Uterus (tissue), 2 donors: ENCODE data around the gene SESTD1.

ENCODE experiments used
- CTCF ChIP-seq, 4 experiments: fragments of 200-600 bp in 2 of 4; fragments of 450-650 bp in 2 of 4; sonication (generic) in 2 of 4; IDR thresholded peaks; one replicate each; pipeline ENCODE4 v1.5.1; 2016 to 2019; ENCODE audit warnings: antibody characterized with exemption in 4 of 4, mild to moderate bottlenecking in 2 of 4, moderate library complexity in 1 of 4
- POLR2A ChIP-seq, 2 donors: fragments of 450-650 bp; IDR thresholded peaks; one replicate each; pipeline ENCODE4 v1.6.1; 2016; ENCODE audit warnings: antibody characterized with exemption in 2 of 2, mild to moderate bottlenecking in 1 of 2, moderate library complexity in 1 of 2

GRCh38 chr2:179305125-179305524 is 40.5 kb upstream of the SESTD1 start:
- no peak for TF ChIP-seq CTCF (IDR thresholded peaks at IDR 0.05)
- no peak for TF ChIP-seq POLR2A (IDR thresholded peaks at IDR 0.05)
